ENCODE measurements around the gene CHST15. TPM values are rescaled to one million over a fixed set of nuclear protein-coding genes. Genes with fewer than 3 reads are reported as not detected.

Gene CHST15
- total and polyA plus RNA-seq, 2 of the 8 experiments (the other 6 are each of a cell fraction or from before 2014, with no cell fraction given): 8.8 to 9.1 TPM

GRCh38 chr10:124122211-124122610 is 28.8 kb upstream of the CHST15 start (continued):
- TF ChIP-seq TCF12 (IDR thresholded peaks at IDR 0.05; ENCODE audit: low read depth, low read length): no peak
- no peak for TF ChIP-seq EP300 (IDR thresholded peaks at IDR 0.05; ENCODE audit: borderline replicate concordance in 1 of 2, low read depth in 2 of 2, low read length in 2 of 2)
